ENCODE data around the gene GNMT. TPM values are rescaled to one million over a fixed set of nuclear protein-coding genes. Genes with fewer than 3 reads are reported as not detected.

The GNMT gene
- 1 to 10 TPM in 1 of 4 donors, under 1 TPM in 3; 0.43 to 5.8 (median 0.83) TPM for total RNA-seq
- polyA plus RNA-seq = 3.0 TPM
- long read RNA-seq, donor 1, partial matches to known transcripts = 0 of 2 reads
- long read RNA-seq, donor 1, other reads (novel, unspliced or antisense) = 0 of 2 reads
- long read RNA-seq, donor 2 = 0 reads
- long read RNA-seq, donor 3 = 0 reads
- long read RNA-seq, donor 4, partial matches to known transcripts = 2 of 6 reads
- long read RNA-seq, donor 4, other reads (novel, unspliced or antisense) = 0 of 6 reads

- Histone ChIP-seq H3K4me1 (ENCODE audit: control insufficient read depth, insufficient read depth, low read length) (no peaks in the 10 kb centered on the region), H3K27ac (ENCODE audit: low read length) (no peak within 1 kb of the TSS), H3K4me3 (ENCODE audit: low read length) (peak within 1 kb of the TSS; percentile 29), H3K9me3 (ENCODE audit: control insufficient read depth, low read length) (no peaks in the 10 kb centered on the region), H3K27me3 (ENCODE audit: control insufficient read depth, insufficient read depth) (no peaks in the 10 kb centered on the region)
- DNase-seq (peak; percentile 47 to 83 (median 82)), ATAC-seq (peak; percentile 77 to 81)
- WGBS = 2% methylated on average over 62 of the region's 62 CpGs
- intact Hi-C loops (cut with DNase I) = no loop called here
Measured at GRCh38 chr6:42960243-42961019, at the start of gene GNMT. TSS of gene GNMT (plus strand) at chr6:42960754. CDS start at chr6:42960768, 14 bp downstream.

GRCh38 chr6:42911171-42912021 is 49.2 kb upstream of the GNMT start:
- WGBS = 7% methylated on average over 49 of the region's 49 CpGs
- Histone ChIP-seq H3K9me3 (ENCODE audit: control insufficient read depth, low read length) (no peaks in the 10 kb centered on the region), H3K27ac (ENCODE audit: low read length) (no peak overlapping the region), H3K27me3 (ENCODE audit: control insufficient read depth, insufficient read depth) (no peaks in the 10 kb centered on the region), H3K4me3 (ENCODE audit: low read length) (peak overlapping the region; percentile 21), H3K4me1 (ENCODE audit: control insufficient read depth, insufficient read depth, low read length) (no peaks in the 10 kb centered on the region)
- intact Hi-C loops (cut with DNase I) = no loop called here
- ATAC-seq (peak in 1 of 2 donors; percentile 30), DNase-seq (no peak)

GRCh38 chr6:42914546-42914945 is 46.0 kb upstream of the GNMT start:
- ATAC-seq (no peak), DNase-seq (no peak)
- 77% methylated on average over 4 of the region's 4 CpGs for WGBS
- no peaks in the 10 kb centered on the region for H3K4me1 ChIP-seq (ENCODE audit: control insufficient read depth, insufficient read depth, low read length)
- no peak overlapping the region for H3K4me3 ChIP-seq (ENCODE audit: low read length)
- no peaks in the 10 kb centered on the region for H3K9me3 ChIP-seq (ENCODE audit: control insufficient read depth, low read length)
- no peaks in the 10 kb centered on the region for H3K27me3 ChIP-seq (ENCODE audit: control insufficient read depth, insufficient read depth)
- H3K27ac ChIP-seq (ENCODE audit: low read length) = no peak overlapping the region
- intact Hi-C loops (cut with DNase I) = no loop called here

GRCh38 chr6:42915732-42916131 is 44.8 kb upstream of the GNMT start, which contains the start of gene PTCRA:
TSS of gene PTCRA (plus strand) at chr6:42916053. CDS start at chr6:42916070, 17 bp downstream.
- WGBS = 81% methylated on average over 10 of the region's 10 CpGs
- no peak within 1 kb of the TSS for H3K4me3 ChIP-seq (ENCODE audit: low read length)
- intact Hi-C loops (cut with DNase I) = no loop called here
- no peak for DNase-seq
- ATAC-seq = peak in 1 of 2 donors; percentile 26
- H3K27ac ChIP-seq (ENCODE audit: low read length) = no peak within 1 kb of the TSS
- no peaks in the 10 kb centered on the region for H3K4me1 ChIP-seq (ENCODE audit: control insufficient read depth, insufficient read depth, low read length)
- no peaks in the 10 kb centered on the region for H3K9me3 ChIP-seq (ENCODE audit: control insufficient read depth, low read length)
- no peaks in the 10 kb centered on the region for H3K27me3 ChIP-seq (ENCODE audit: control insufficient read depth, insufficient read depth)

GRCh38 chr6:42916288-42916687 is 44.3 kb upstream of the GNMT start:
- 81% methylated on average over 1 of the region's 1 CpG for WGBS
- Histone ChIP-seq H3K27ac (ENCODE audit: low read length) (no peak overlapping the region), H3K9me3 (ENCODE audit: control insufficient read depth, low read length) (no peaks in the 10 kb centered on the region), H3K27me3 (ENCODE audit: control insufficient read depth, insufficient read depth) (no peaks in the 10 kb centered on the region), H3K4me1 (ENCODE audit: control insufficient read depth, insufficient read depth, low read length) (no peaks in the 10 kb centered on the region), H3K4me3 (ENCODE audit: low read length) (no peak overlapping the region)
- no peak for DNase-seq
- no peak for ATAC-seq
- intact Hi-C loops (cut with DNase I) = no loop called here

DNA sequence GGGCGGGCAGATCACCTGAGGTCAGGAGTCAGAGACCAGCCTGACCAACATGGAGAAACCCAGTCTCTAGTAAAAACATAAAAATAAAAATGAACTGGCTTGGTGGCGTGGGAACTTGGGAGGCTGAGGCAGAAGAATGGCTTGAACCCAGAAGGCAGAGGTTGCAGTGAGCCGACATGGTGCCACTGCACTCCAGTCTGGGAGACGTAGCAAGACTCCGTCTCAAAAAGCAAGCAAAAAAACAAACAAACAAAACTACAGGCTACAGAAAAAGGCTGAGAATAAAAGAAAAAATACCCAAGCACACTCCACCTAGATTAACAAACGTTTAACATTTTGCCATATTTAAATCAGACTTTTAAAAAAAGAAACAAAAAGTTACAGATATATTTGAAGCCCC is 38.8 kb upstream of the GNMT start:
- Histone ChIP-seq H3K4me3 (ENCODE audit: low read length) (no peak overlapping the region), H3K27ac (ENCODE audit: low read length) (no peak overlapping the region), H3K4me1 (ENCODE audit: control insufficient read depth, insufficient read depth, low read length) (no peaks in the 10 kb centered on the region), H3K27me3 (ENCODE audit: control insufficient read depth, insufficient read depth) (no peaks in the 10 kb centered on the region), H3K9me3 (ENCODE audit: control insufficient read depth, low read length) (no peaks in the 10 kb centered on the region)
- ATAC-seq (no peak), DNase-seq (no peak)
- intact Hi-C loops (cut with DNase I) = no loop called here
- 76% methylated on average over 6 of the region's 6 CpGs for WGBS

DNA sequence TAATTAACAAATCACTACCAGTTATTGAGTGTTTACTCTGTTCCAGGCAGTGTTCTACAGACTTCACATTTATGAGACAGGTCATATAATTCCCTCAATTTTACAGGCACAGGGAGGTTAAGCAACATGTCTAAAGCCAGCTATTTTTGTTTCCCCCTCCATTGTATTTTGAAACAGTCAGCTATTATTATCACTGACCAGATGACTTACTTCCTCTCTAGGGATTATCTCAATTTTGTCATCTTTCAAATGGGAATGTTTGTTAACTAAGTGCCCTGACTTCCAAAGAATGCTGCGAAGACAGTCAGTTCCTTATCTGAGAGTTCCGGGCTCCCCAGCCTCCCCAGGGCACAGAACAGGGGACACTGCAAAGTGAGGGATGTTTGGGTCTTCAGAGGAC is 36.9 kb upstream of the GNMT start:
- Histone ChIP-seq H3K4me1 (ENCODE audit: control insufficient read depth, insufficient read depth, low read length) (no peaks in the 10 kb centered on the region), H3K9me3 (ENCODE audit: control insufficient read depth, low read length) (no peaks in the 10 kb centered on the region), H3K4me3 (ENCODE audit: low read length) (no peak overlapping the region), H3K27me3 (ENCODE audit: control insufficient read depth, insufficient read depth) (no peaks in the 10 kb centered on the region), H3K27ac (ENCODE audit: low read length) (no peak overlapping the region)
- ATAC-seq = no peak
- no peak for DNase-seq
- intact Hi-C loops (cut with DNase I) = no loop called here
- WGBS = 35% methylated on average over 2 of the region's 2 CpGs

DNA sequence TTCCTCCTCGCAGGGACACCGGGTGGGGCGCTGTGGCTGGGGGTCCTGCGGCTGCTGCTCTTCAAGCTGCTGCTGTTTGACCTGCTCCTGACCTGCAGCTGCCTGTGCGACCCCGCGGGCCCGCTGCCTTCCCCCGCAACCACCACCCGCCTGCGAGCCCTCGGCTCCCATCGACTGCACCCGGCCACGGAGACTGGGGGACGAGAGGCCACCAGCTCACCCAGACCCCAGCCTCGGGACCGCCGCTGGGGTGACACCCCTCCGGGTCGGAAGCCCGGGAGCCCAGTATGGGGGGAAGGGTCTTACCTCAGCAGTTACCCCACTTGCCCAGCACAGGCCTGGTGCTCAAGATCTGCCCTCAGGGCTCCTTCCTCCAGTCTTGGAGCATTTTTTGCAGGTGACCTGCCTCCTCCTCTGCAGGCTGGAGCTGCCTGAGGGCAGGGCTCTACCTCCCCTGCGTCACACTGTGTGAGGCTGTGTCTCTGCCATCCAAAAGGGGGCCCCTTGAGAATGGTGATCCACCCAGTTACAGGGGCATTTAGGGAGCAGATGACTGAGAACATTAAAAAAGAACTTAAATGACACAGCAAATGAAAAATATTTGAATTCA is 35.2 kb upstream of the GNMT start:
- DNase-seq (peak in 1 of 3 donors; percentile 26), ATAC-seq (no peak)
- WGBS = 49% methylated on average over 23 of the region's 23 CpGs
- Histone ChIP-seq H3K9me3 (ENCODE audit: control insufficient read depth, low read length) (no peaks in the 10 kb centered on the region), H3K27ac (ENCODE audit: low read length) (no peak overlapping the region), H3K4me1 (ENCODE audit: control insufficient read depth, insufficient read depth, low read length) (no peaks in the 10 kb centered on the region), H3K27me3 (ENCODE audit: control insufficient read depth, insufficient read depth) (no peaks in the 10 kb centered on the region), H3K4me3 (ENCODE audit: low read length) (no peak overlapping the region)
- intact Hi-C loops (cut with DNase I) = no loop called here

DNA sequence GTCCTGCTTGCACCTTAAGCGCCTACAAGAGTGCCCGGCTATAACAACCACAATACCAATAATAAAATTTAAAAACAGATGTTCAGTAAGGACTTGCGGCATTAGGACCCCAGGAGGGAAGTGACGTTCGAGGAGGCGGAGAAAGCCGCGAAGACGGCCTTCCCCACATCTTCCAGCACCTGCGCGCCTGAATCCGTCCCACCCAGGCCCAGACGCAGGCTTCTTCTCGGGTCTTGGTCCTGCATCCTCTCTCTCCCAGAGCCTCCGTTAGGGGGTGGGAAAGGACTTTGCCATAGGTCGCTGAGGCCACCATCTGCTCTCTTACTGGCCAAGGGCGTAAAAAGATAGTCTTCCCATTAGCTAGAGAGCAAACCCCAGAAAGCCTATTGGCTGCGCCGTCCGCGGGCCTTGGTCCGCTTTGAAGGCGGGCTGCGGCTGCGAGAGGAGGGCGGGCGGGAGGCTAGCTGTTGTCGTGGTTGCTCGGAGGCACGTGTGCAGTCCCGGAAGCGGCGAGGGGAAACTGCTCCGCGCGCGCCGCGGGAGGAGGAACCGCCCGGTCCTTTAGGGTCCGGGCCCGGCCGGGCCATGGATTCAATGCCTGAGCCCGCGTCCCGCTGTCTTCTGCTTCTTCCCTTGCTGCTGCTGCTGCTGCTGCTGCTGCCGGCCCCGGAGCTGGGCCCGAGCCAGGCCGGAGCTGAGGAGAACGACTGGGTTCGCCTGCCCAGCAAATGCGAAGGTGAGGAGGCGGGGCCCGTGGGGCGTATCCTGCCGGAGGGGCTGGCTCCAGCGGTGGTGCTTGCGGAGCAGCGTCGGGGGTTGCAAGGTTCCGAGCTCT is 31.4 kb upstream of the GNMT start, which contains the start of gene CNPY3:
CNPY3 (plus strand) TSS at position 495 of the 835 bp plus-strand sequence; CDS start at position 586, 91 bp downstream.
- Histone ChIP-seq H3K9me3 (ENCODE audit: control insufficient read depth, low read length) (no peaks in the 10 kb centered on the region), H3K4me1 (ENCODE audit: control insufficient read depth, insufficient read depth, low read length) (no peaks in the 10 kb centered on the region), H3K27me3 (ENCODE audit: control insufficient read depth, insufficient read depth) (no peaks in the 10 kb centered on the region), H3K27ac (ENCODE audit: low read length) (peak within 1 kb of the TSS; percentile 81), H3K4me3 (ENCODE audit: low read length) (peak within 1 kb of the TSS; percentile 38)
- WGBS = under 1% methylated on average over 63 of the region's 63 CpGs
- peak; percentile 97 to 98 for ATAC-seq
- peak; percentile 93 to 97 (median 97) for DNase-seq
- intact Hi-C loops (cut with DNase I) = no loop called here
